ENCODE results near the gene FRAT2. TPM values are rescaled to one million over a fixed set of nuclear protein-coding genes. Genes with fewer than 3 reads are reported as not detected.

FRAT2 gene
- 124 TPM for total RNA-seq (2013)
- polyA plus RNA-seq = 10 to 100 TPM; 29.4 to 62.4 (median 37.9) TPM
- 82.7 and 130 TPM in 2 replicates for polyA minus RNA-seq
- total RNA-seq = 10.9 to 75.2 (median 33.2) reads per million in 11 experiments

GRCh38 chr10:97334370-97335175 lies at the start of gene FRAT2:
Gene FRAT2 (minus strand): TSS chr10:97334729. CDS start chr10:97334572, 157 bp downstream.
- H3K4me1 ChIP-seq (ENCODE audit: control insufficient read depth in 1 of 2, insufficient read depth in 2 of 2, low read length in 2 of 2) = peaks cover 46 to 65% of the 10 kb centered on the region in 2 donors
- WGBS (ENCODE audit: insufficient coverage) = under 1% methylated on average over 77 of the region's 103 CpGs
- H3K4me3 ChIP-seq (replicated peaks in 1 of 3; ENCODE audit: low read depth in 2 of 3, low read length in 3 of 3) = peak within 1 kb of the TSS; percentile 87 to 99 (median 90)
- peak within 1 kb of the TSS; percentile 87 for H3K9ac ChIP-seq (ENCODE audit: insufficient read depth, low read length, poor library complexity, severe bottlenecking)
- Mint-ChIP-seq H3K36me3 (peaks cover 29 to 41% of the 10 kb centered on the region in 2 donors), H3K9me3 (peaks cover 0 to 5% (median 2%) of the 10 kb centered on the region in 7 donors), H3K4me3 (peak within 1 kb of the TSS; percentile 98 to 99), H3K27me3 (ENCODE audit: low read depth in 3 of 3) (peaks cover 0 to 2% (median 0%) of the 10 kb centered on the region in 3 donors), H3K27ac (peak within 1 kb of the TSS; percentile 95 to 99 (median 97)), H3K4me1 (peaks cover 67% of the 10 kb centered on the region)
- H3K36me3 ChIP-seq (replicated peaks in 1 of 2; ENCODE audit: control insufficient read depth in 1 of 2, insufficient read depth in 2 of 2, low read length in 2 of 2) = peaks cover 3 to 26% of the 10 kb centered on the region in 2 donors
- no peaks in the 10 kb centered on the region for H3K27me3 ChIP-seq (ENCODE audit: control insufficient read depth in 2 of 2, insufficient read depth in 2 of 2, low read length in 2 of 2)
- H3K27ac ChIP-seq (ENCODE audit: low read depth in 1 of 2, low read length in 2 of 2) = peak within 1 kb of the TSS; percentile 85 to 92
- H3K9me3 ChIP-seq (replicated peaks in 1 of 2; ENCODE audit: control insufficient read depth in 1 of 2, insufficient read depth in 1 of 2, low read length in 2 of 2) = no peaks in the 10 kb centered on the region
- H3K4me2 ChIP-seq (replicated peaks; ENCODE audit: extremely low read depth, low read length, poor library complexity, severe bottlenecking) = peak within 1 kb of the TSS; percentile 82
- peaks cover 53% of the 10 kb centered on the region for H3K79me2 ChIP-seq (ENCODE audit: insufficient read depth, low read length)
- peak within 1 kb of the TSS; percentile 80 for H2AFZ ChIP-seq (ENCODE audit: insufficient read depth, low read depth, low read length, poor library complexity, severe bottlenecking)
- H4K20me1 ChIP-seq (ENCODE audit: insufficient read depth, low read length) = peaks cover 44% of the 10 kb centered on the region
- intact Hi-C loops (cut with micrococcal nuclease) = loop anchor here (2.0 to 10.0 kb wide), 6 partner anchors 14 to 160 kb away; partner anchors contain the start of genes ARHGAP19 (in 1 of the 2), MMS19 (in 1 of the 2), PGAM1 (in 1 of the 2) and UBTD1 (in 1 of the 2)
- TF ChIP-seq CTCF (IDR thresholded peaks at IDR 0.05) = no peak
- peak; percentile 81 to 92 (median 90) for DNase-seq

- Mint-ChIP-seq H3K4me1 (peaks cover 8% of the 10 kb centered on the region), H3K4me3 (no peak overlapping the region)
- WGBS (ENCODE audit: insufficient coverage) = 96% methylated on average over 5 of the region's 5 CpGs
Measured at GRCh38 chr10:97384156-97384555, 49.6 kb upstream of the FRAT2 start.

More at GRCh38 chr10:97384156-97384555, 49.6 kb upstream of the FRAT2 start:
- no peaks in the 10 kb centered on the region for H3K79me2 ChIP-seq (ENCODE audit: insufficient read depth, low read length)
- no peaks in the 10 kb centered on the region for H3K27me3 Mint-ChIP-seq (ENCODE audit: low read depth in 3 of 3)
- no peak for DNase-seq
- peaks cover 86 to 97% of the 10 kb centered on the region in 2 donors for H3K36me3 Mint-ChIP-seq
- no peak for TF ChIP-seq CTCF (IDR thresholded peaks at IDR 0.05)
- no peak overlapping the region for H3K27ac ChIP-seq (ENCODE audit: low read depth in 1 of 2, low read length in 2 of 2)
- H3K4me3 ChIP-seq (replicated peaks in 1 of 3; ENCODE audit: low read depth in 2 of 3, low read length in 3 of 3) = no peak overlapping the region
- H3K4me2 ChIP-seq (replicated peaks; ENCODE audit: extremely low read depth, low read length, poor library complexity, severe bottlenecking) = no peak overlapping the region
- H3K4me1 ChIP-seq (ENCODE audit: control insufficient read depth in 1 of 2, insufficient read depth in 2 of 2, low read length in 2 of 2) = peaks cover 9 to 11% of the 10 kb centered on the region in 2 donors
- H3K27ac Mint-ChIP-seq = peak overlapping the region in 1 of 7 donors; percentile 45
- H3K9me3 Mint-ChIP-seq = peaks cover 0 to 2% (median 0%) of the 10 kb centered on the region in 7 donors
- peaks cover 10% of the 10 kb centered on the region for H4K20me1 ChIP-seq (ENCODE audit: insufficient read depth, low read length)
- H3K9ac ChIP-seq (ENCODE audit: insufficient read depth, low read length, poor library complexity, severe bottlenecking) = no peak overlapping the region
- H3K9me3 ChIP-seq (replicated peaks in 1 of 2; ENCODE audit: control insufficient read depth in 1 of 2, insufficient read depth in 1 of 2, low read length in 2 of 2) = no peaks in the 10 kb centered on the region
- peaks cover 91 to 99% of the 10 kb centered on the region in 2 donors for H3K36me3 ChIP-seq (replicated peaks in 1 of 2; ENCODE audit: control insufficient read depth in 1 of 2, insufficient read depth in 2 of 2, low read length in 2 of 2)
- no peaks in the 10 kb centered on the region for H3K27me3 ChIP-seq (ENCODE audit: control insufficient read depth in 2 of 2, insufficient read depth in 2 of 2, low read length in 2 of 2)
- no peak overlapping the region for H2AFZ ChIP-seq (ENCODE audit: insufficient read depth, low read depth, low read length, poor library complexity, severe bottlenecking)
- intact Hi-C loops (cut with micrococcal nuclease) = no loop called here
